Activated CD4-positive, alpha-beta T cell treated with anti-CD3 and anti-CD28 coated beads, Interleukin-2, amount 10 ng/mL, durations not matched to agents 24 days and 14 days (primary cell): ENCODE measurements around the gene JAM2. TPM values are rescaled to one million over a fixed set of nuclear protein-coding genes. Genes with fewer than 3 reads are reported as not detected.
"Not testable (repeated sequence)": the region's sequence is repeated elsewhere in the genome, so short reads cannot be mapped to it uniquely, and the experiment has no call there.

ENCODE experiments used
- DNase-seq: peaks from one replicate; pipeline ENCODE4 v3.0.0; 2022
- H3K27ac Mint-ChIP-seq: one replicate; pipeline ENCODE4 v1.8.0; 2022; ENCODE audit warnings: mild to moderate bottlenecking, mixed read lengths
- H3K27me3 Mint-ChIP-seq: one replicate; pipeline ENCODE4 v1.8.0; 2022; ENCODE audit warnings: mixed read lengths
- H3K36me3 Mint-ChIP-seq: one replicate; pipeline ENCODE4 v1.8.0; 2022; ENCODE audit warnings: low read depth, mild to moderate bottlenecking, mixed read lengths
- H3K4me1 Mint-ChIP-seq: one replicate; pipeline ENCODE4 v1.8.0; 2021; ENCODE audit warnings: mixed read lengths
- H3K4me3 Mint-ChIP-seq: one replicate; pipeline ENCODE4 v1.8.0; 2022; ENCODE audit warnings: mild to moderate bottlenecking, moderate library complexity, mixed read lengths
- H3K9me3 Mint-ChIP-seq: one replicate; pipeline ENCODE4 v1.8.0; 2021; ENCODE audit warnings: mixed read lengths
- intact Hi-C: fragments of 100-400 bp; cut with micrococcal nuclease; formaldehyde crosslinking; loops from one replicate; pipeline ENCODE4 v1.15.1; 2023
- total RNA-seq: library from RNA; stranded (reverse); gene quantifications from 2 replicates; pipeline ENCODE4 v1.2.3, GENCODE V29; 2022

Gene JAM2
- total RNA-seq, 1 donor from 2014 or later, result 0.33 TPM

DNA sequence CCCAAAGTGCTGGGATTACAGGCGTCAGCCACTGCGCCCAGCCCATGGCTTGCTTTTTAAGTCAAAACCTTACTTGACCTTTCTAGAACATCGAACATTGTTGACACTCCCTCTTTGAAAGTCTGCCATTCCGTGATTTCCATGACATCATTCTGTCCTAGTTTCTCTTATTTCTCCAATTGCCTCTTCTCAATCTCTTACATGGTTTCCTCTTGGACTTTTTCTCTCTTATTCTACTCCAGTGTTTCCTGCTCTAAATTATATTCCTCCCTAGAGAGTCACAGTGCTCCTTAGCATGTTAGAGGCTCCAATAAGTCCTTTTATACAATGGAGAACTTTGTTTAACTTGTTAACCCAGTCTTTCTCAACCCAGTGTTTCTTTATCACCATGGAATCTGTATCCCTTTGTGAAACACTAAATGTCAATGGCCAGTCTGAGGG is 25.5 kb downstream of the JAM2 start:
- Mint-ChIP-seq H3K27me3 (peaks cover 2% of the 10 kb centered on the region), H3K4me3 (no peak overlapping the region), H3K36me3 (no peaks in the 10 kb centered on the region), H3K4me1 (no peaks in the 10 kb centered on the region), H3K27ac (no peak overlapping the region), H3K9me3 (no peaks in the 10 kb centered on the region)
- intact Hi-C loops, result no loop called here
- no peak for DNase-seq

DNA sequence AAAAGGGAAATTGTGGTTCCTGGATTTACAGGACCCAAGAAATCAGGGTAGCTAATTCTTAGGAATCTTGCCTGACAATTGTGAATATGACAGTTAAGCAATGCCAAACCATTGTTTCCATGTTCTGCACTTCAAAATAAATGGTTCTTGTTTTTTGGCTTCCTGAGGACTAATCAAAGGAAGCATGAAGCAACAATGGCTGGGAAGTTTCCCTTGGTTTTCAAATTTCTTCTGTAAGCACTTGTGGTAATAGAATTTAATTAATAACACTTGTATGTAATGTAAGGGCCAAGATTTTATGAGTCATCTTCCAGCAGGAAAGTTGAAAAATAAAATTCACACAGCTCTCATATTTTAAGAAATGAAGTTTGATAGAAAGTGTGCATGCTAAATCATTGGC is 31.7 kb downstream of the JAM2 start:
- no peaks in the 10 kb centered on the region for H3K4me1 Mint-ChIP-seq
- no peak for DNase-seq
- intact Hi-C loops, result no loop called here
- H3K4me3 Mint-ChIP-seq, result no peak overlapping the region
- no peaks in the 10 kb centered on the region for H3K9me3 Mint-ChIP-seq
- H3K36me3 Mint-ChIP-seq, result no peaks in the 10 kb centered on the region
- H3K27ac Mint-ChIP-seq, result no peak overlapping the region
- H3K27me3 Mint-ChIP-seq, result peaks cover 1% of the 10 kb centered on the region

DNA sequence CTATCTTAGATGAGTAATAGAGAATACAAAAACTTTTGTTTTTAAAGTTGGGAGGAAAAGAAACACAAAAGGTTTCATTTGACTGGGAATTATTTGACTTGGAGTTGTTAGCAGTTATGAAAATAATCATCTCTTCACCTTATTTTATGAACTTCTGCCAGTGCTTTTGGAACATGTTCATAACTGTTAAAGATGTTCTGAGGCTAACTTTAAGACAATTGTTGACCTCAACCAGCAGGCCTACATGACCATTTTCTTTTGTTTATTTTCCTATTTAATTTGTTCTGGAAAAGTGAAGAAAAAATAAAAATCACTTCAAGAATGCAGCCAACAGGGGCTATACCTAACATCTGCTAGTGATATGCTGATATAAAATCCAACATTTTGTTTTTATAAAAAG is 37.4 kb downstream of the JAM2 start:
- intact Hi-C loops, result no loop called here
- Mint-ChIP-seq H3K27ac (no peak overlapping the region), H3K27me3 (peaks cover 3% of the 10 kb centered on the region), H3K9me3 (no peaks in the 10 kb centered on the region), H3K4me1 (no peaks in the 10 kb centered on the region), H3K4me3 (no peak overlapping the region), H3K36me3 (no peaks in the 10 kb centered on the region)
- DNase-seq, result no peak

DNA sequence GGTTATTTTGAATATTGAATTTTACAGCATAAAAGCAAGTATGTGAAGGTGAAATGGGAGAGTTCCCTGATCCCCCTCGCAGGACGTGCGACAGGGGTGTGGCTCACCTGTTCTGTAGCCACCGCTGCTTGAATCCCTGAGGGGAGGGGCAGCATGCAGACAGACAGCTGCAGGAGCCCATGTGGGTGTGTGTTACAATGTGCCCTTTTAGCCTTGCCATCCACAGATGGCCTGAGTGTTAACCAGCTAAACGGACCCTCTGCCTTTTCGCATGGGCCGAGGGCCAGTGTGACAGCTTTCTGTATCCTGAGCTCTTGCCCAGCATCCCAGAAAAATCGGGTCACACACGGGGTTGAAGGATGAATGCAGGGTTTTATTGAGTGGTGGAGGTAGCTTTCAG is 43.3 kb downstream of the JAM2 start:
- no peak for DNase-seq
- Mint-ChIP-seq H3K36me3 (no peaks in the 10 kb centered on the region), H3K4me1 (no peaks in the 10 kb centered on the region), H3K9me3 (no peaks in the 10 kb centered on the region), H3K27me3 (peaks cover 6% of the 10 kb centered on the region), H3K4me3 (no peak overlapping the region), H3K27ac (no peak overlapping the region)
- intact Hi-C loops, result no loop called here

DNA sequence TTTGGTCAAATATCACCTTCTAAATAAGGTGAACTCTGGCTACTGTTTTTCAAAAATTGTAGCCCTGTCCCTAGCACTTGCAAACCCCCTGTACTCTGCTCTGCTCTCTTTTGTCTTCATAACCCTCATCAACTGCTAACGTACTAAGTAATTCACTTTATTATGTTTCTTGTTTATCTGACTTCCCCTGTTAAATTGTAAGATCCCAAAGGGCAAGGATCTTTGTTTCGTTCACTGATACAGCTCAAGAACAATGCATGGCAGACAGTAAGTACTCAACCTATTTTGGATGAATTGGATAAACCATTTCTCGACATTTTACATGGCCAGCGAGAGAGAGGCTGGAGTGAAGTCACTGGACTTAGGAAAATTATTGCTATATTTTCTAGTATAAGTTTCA is 48.7 kb downstream of the JAM2 start:
- no peak overlapping the region for H3K4me3 Mint-ChIP-seq
- no peaks in the 10 kb centered on the region for H3K9me3 Mint-ChIP-seq
- no peak for DNase-seq
- intact Hi-C loops, result no loop called here
- H3K36me3 Mint-ChIP-seq, result no peaks in the 10 kb centered on the region
- peaks cover 7% of the 10 kb centered on the region for H3K27me3 Mint-ChIP-seq
- H3K27ac Mint-ChIP-seq, result no peak overlapping the region
- no peaks in the 10 kb centered on the region for H3K4me1 Mint-ChIP-seq

DNA sequence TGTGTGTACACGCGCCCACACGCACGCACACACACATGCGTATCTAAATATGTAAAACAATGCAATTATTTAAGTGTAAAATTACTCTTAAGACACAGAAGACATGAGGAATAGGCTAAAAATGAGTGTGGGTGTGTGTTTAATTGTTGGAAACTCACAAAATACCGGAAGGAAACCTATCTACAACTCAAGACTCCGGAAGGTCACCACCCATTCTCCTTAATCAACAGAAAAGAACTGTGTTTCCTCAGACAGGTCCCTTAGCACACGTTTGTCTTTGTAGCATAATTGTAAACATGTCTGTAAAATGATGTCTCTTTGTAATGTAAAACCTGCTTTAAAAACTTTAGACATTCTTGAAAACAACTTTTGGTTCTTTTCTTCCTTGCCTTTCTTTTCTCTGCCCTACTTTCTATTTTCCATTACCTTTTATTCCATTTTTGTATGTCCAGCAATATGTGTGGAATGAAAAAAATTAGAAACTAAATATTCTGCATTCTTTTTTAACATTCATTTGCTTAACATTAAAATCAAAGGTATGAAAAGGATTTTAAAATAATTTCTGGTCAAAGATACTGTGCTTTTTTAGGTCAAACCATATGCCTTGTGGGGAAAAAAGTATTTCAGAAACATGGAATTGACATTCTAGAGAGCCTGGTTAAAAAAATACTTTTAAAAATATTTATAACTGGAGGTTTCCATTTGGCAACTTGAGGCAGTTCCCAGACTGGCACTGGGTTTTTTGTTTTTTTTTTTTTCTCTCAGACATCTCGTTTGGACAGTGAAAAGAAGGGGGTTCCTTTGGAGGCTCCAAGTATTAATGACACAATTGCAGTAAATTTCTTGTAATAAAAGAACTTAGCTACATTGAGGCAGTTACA is 49.5 kb downstream of the JAM2 start:
- no peaks in the 10 kb centered on the region for H3K4me1 Mint-ChIP-seq
- no peaks in the 10 kb centered on the region for H3K36me3 Mint-ChIP-seq
- H3K27ac Mint-ChIP-seq, result no peak overlapping the region
- H3K27me3 Mint-ChIP-seq, result peaks cover 7% of the 10 kb centered on the region
- no peaks in the 10 kb centered on the region for H3K9me3 Mint-ChIP-seq
- H3K4me3 Mint-ChIP-seq, result no peak overlapping the region
- intact Hi-C loops, result no loop called here
- no peak for DNase-seq

DNA sequence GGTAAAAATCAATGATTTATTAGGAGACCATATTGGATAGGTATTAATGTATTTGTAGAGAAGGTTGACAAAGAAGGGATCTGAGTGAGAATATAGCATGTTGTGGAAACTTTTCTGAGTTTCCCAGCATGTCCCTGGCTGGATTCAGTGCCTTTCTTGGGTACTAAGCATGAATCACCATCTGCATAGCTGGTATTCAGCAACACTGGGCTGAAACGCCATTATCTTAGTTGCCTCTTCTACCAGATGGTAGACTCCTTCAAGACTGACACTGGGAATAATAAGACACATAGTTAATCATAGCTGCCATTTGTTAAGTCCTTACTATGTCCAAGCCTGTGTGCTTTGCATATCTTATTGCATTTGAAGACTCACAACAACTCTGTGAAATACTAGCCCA is 50.2 kb downstream of the JAM2 start:
- no peaks in the 10 kb centered on the region for H3K36me3 Mint-ChIP-seq
- H3K27me3 Mint-ChIP-seq, result peaks cover 7% of the 10 kb centered on the region
- no peak for DNase-seq
- no peaks in the 10 kb centered on the region for H3K9me3 Mint-ChIP-seq
- intact Hi-C loops, result no loop called here
- H3K4me3 Mint-ChIP-seq, result no peak overlapping the region
- no peak overlapping the region for H3K27ac Mint-ChIP-seq
- H3K4me1 Mint-ChIP-seq, result no peaks in the 10 kb centered on the region

DNA sequence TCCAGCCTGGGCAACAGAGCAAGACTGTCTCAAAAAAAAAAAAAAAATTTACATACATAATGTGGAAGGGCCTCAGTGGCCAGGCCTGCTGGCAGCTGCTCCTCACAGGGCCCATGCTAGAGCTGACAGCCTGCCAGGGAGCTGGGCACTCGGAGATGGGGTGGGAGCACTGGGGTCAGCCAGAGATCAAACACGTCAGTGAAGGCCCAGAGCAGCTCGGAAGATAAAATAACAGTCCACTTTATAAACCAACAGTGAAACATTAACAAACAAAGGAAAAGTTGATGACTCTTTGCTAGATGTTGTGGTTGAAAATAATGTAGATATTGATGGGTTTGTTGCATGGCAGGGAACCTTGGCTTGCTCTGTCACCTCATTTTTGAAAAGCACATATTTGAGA is 52.9 kb downstream of the JAM2 start:
- H3K4me3 Mint-ChIP-seq, result no peak overlapping the region
- no peak overlapping the region for H3K27ac Mint-ChIP-seq

DNA sequence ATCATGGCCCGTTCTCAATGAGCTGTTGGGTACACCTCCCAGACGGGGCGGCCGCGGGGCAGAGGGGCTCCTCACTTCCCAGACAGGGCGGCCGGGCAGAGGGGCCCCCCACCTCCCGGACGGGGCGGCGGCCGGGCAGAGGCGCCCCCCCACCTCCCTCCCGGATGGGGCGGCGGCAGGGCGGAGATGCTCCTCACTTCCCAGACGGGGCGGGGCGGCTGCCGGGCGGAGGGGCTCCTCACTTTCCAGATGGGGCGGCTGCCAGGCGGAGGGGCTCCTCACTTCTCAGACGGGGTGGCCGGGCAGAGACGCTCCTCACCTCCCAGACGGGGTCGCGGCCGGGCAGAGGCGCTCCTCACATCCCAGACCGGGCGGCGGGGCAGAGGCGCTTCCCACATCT is 56.4 kb downstream of the JAM2 start:
- DNase-seq, H3K4me3 Mint-ChIP-seq, H3K36me3 Mint-ChIP-seq, H3K27ac Mint-ChIP-seq, H3K27me3 Mint-ChIP-seq, H3K4me1 Mint-ChIP-seq, H3K9me3 Mint-ChIP-seq, intact Hi-C loops: not testable (repeated sequence)

More for the DNA sequence above, 52.9 kb downstream of the JAM2 start:
- intact Hi-C loops, result no loop called here
- no peaks in the 10 kb centered on the region for H3K4me1 Mint-ChIP-seq
- H3K9me3 Mint-ChIP-seq, result no peaks in the 10 kb centered on the region
- no peaks in the 10 kb centered on the region for H3K36me3 Mint-ChIP-seq
- DNase-seq, result no peak
- peaks cover 2% of the 10 kb centered on the region for H3K27me3 Mint-ChIP-seq

DNA sequence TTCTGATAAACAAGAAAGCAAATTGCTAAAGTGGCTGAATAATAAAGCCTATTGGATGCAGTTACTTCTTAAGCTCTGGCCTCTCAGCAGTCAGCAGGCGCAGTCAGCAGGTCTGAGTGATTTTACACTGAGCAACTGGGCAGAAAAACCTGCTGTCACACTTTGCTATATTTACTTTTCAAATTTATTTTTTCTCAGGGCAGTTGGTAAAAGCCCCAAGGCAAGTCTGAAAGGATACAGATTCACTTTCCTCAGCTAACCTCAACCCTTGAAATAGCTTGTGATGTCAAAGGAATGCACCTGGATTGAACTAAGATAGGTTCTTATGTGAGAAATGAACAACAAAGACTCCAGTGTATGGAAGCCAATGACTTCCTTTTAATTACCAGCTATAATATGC is 61.7 kb downstream of the JAM2 start:
- intact Hi-C loops, result no loop called here
- H3K27ac Mint-ChIP-seq, result no peak overlapping the region
- no peaks in the 10 kb centered on the region for H3K36me3 Mint-ChIP-seq
- H3K4me3 Mint-ChIP-seq, result no peak overlapping the region
- no peaks in the 10 kb centered on the region for H3K27me3 Mint-ChIP-seq
- H3K9me3 Mint-ChIP-seq, result no peaks in the 10 kb centered on the region
- DNase-seq, result no peak
- H3K4me1 Mint-ChIP-seq, result no peaks in the 10 kb centered on the region

DNA sequence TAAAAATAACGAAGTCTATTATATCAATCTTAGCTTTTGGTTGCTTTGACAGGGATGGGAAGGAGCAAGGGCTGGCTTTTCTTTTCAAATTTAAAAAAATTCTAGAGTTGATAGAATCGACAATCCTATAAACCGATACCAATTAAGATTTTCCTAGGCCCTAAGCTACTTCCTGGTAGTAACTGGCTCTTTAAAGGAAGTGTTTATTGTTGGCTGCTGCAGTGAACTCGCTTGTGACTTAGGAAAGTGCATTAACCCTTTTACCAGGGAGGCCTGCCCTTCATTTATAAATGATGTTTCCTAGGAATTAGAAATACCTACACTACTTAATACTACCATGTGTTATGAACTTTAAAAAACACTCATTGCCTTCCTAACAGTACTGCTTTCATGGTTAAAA is 62.5 kb downstream of the JAM2 start:
- no peak for DNase-seq
- no peak overlapping the region for H3K27ac Mint-ChIP-seq
- H3K36me3 Mint-ChIP-seq, result no peaks in the 10 kb centered on the region
- H3K9me3 Mint-ChIP-seq, result no peaks in the 10 kb centered on the region
- intact Hi-C loops, result no loop called here
- no peaks in the 10 kb centered on the region for H3K4me1 Mint-ChIP-seq
- no peaks in the 10 kb centered on the region for H3K27me3 Mint-ChIP-seq
- H3K4me3 Mint-ChIP-seq, result no peak overlapping the region

DNA sequence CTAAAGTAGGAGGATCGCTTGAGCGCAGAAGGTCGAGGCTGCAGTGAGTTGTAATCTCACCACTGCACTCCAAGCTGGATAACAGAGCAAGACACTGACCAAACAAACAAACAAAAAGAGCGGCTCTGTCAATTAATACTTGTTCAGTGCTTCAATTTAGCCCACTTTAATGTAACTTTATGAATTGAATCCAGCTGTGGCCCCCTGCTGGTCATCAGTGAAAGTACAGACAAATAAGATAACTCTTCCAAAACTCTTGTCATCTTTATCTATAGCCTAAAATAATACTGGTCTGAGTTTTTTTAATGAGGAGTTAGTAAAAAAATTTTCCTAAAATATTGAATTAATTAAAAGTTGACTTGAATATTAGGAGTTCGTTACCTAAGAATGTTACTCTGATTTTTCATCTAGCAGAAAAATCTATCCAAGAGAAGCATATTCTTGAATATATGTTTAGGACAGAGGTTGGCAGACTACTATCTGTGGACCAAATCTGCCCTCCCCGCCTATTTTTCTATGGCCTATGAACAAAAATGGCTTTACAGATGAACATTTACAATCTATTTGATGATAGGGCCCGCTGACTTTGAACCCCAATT is 69.5 kb downstream of the JAM2 start:
- peak; percentile 80 for DNase-seq
- Mint-ChIP-seq H3K4me1 (no peaks in the 10 kb centered on the region), H3K36me3 (no peaks in the 10 kb centered on the region), H3K27ac (no peak overlapping the region), H3K27me3 (no peaks in the 10 kb centered on the region), H3K9me3 (no peaks in the 10 kb centered on the region), H3K4me3 (no peak overlapping the region)
- intact Hi-C loops, result loop anchor here (1.0 kb wide), 1 partner anchor 100 kb away; no protein-coding TSS in a partner anchor

DNA sequence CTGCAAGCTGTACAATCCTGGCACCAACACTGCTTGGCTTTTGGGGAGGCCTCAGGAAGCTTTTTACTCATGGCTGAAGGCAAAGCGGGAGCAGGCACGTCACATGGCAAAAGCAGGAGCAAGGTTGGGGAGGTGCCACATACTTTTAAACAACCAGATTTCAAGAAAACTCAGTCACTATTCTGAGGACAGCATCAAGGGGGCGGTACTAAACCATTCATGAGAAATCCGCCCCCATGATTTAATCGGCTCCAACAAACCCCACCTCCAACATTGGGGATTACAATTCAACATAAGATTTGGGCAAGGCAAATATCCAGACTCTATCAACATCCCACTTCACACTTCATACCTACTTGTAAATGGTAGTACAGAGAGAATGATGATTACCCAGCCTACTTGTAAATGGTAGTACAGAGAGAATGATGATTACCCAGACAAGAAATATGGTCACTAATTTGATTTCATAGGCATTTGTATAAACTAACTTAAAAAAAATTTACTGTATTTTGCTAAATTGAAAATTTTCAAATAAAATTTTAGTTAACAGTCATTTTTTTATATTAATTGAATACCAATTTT is 70.7 kb downstream of the JAM2 start:
- H3K27me3 Mint-ChIP-seq, result no peaks in the 10 kb centered on the region
- no peaks in the 10 kb centered on the region for H3K9me3 Mint-ChIP-seq
- no peak overlapping the region for H3K4me3 Mint-ChIP-seq
- H3K36me3 Mint-ChIP-seq, result no peaks in the 10 kb centered on the region
- H3K27ac Mint-ChIP-seq, result no peak overlapping the region
- intact Hi-C loops, result no loop called here
- DNase-seq, result peak; percentile 45
- H3K4me1 Mint-ChIP-seq, result no peaks in the 10 kb centered on the region

DNA sequence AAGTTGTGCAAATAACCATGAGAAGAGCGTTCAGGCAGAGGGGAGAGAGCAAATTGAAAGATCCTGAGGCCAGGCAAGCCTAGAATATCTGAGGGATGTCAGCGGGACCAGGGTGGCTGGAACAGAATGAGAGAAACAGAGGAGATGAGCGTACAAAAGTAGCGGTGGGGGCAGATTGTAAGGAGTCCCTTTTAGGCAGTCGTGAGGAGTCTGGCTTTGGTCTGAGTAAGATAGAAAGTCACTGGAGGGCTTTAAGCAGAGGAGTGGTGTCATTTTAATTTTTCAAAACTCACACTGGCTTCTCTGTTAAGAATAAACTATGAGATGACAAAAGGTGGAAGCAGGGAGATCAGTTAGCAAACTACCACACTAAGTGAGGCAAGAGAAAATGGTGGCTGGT is 71.5 kb downstream of the JAM2 start:
- DNase-seq, result peak; percentile 47
- intact Hi-C loops, result no loop called here
- Mint-ChIP-seq H3K9me3 (no peaks in the 10 kb centered on the region), H3K36me3 (no peaks in the 10 kb centered on the region), H3K27ac (no peak overlapping the region), H3K4me3 (no peak overlapping the region), H3K27me3 (no peaks in the 10 kb centered on the region), H3K4me1 (no peaks in the 10 kb centered on the region)
